Adrenal gland (tissue), 12 donors: ENCODE measurements around the gene PDIK1L. TPM values are rescaled to one million over a fixed set of nuclear protein-coding genes. Genes with fewer than 3 reads are reported as not detected.

Source experiments
- DNase-seq, 7 donors: peaks; one replicate each; pipeline ENCODE4 v3.0.0-alpha.2; 2019 to 2020
- H3K27ac ChIP-seq, 5 donors: fragments of 200-600 bp; sonication (generic) in 4 of 5; 1 replicate in 3 of 5; 2 replicates in 2 of 5; pipeline versions ENCODE4 v1.5.1 to v1.8.0; 2016 to 2020; ENCODE audit warnings: mild to moderate bottlenecking in 1 of 5
- H3K27me3 ChIP-seq: fragments of 200-600 bp; 2 replicates; pipeline ENCODE4 v1.8.0; 2021
- H3K36me3 ChIP-seq, 2 donors: fragments of 200-600 bp; replicated peaks in 1 of 2; 1 replicate in 1 of 2; 2 replicates in 1 of 2; pipeline versions ENCODE4 v1.5.1 to v1.8.0; 2018 to 2022
- H3K4me1 ChIP-seq, 2 donors: fragments of 200-600 bp; replicated peaks in 1 of 2; 1 replicate in 1 of 2; 2 replicates in 1 of 2; pipeline versions ENCODE4 v1.5.1 to v1.8.0; 2018 to 2021
- H3K4me3 ChIP-seq, 4 donors: fragments of 200-600 bp; sonication (generic) in 3 of 4; one replicate each; pipeline ENCODE4 v1.5.1; 2016 to 2018
- H3K9me3 ChIP-seq, 3 donors: fragments of 200-600 bp; sonication (generic) in 1 of 3; replicated peaks in 1 of 3; 1 replicate in 2 of 3; 2 replicates in 1 of 3; pipeline versions ENCODE4 v1.5.1 to v1.8.0; 2016 to 2021
- CTCF ChIP-seq, 6 experiments: fragments of 450-650 bp in 4 of 6; fragments of 200-600 bp in 2 of 6; sonication (generic) in 1 of 6; IDR thresholded peaks; 1 replicate in 5 of 6; 2 replicates in 1 of 6; pipeline versions ENCODE4 v1.5.1 to v1.8.0; 2016 to 2021; ENCODE audit warnings: antibody characterized with exemption in 6 of 6, mild to moderate bottlenecking in 2 of 6, moderate library complexity in 1 of 6
- POLR2A ChIP-seq, 2 donors: fragments of 450-650 bp; IDR thresholded peaks; one replicate each; pipeline ENCODE4 v1.6.1; 2017; ENCODE audit warnings: antibody characterized with exemption in 2 of 2, mild to moderate bottlenecking in 2 of 2, moderate library complexity in 1 of 2
- WGBS, 4 donors: extraction: QIAGEN DNeasy Blood & Tissue Kit in 2 of 4; methylation state at CpG; one replicate each; pipeline versions ENCODE4 v1.1.5 to v1.1.7; 2013 to 2017; 5-methylcytosine and 5-hydroxymethylcytosine counted together
- intact Hi-C, 2 donors: fragments of 100-400 bp; cut with DNase I; formaldehyde crosslinking; loops; one replicate each; pipeline versions ENCODE4 v1.14.1 to v1.15.0; 2022 to 2023
- polyA plus RNA-seq, 3 donors: library from polyadenylated mRNA; stranded (reverse); fragments of 200-250 nt in 2 of 3; fragments of 350-450 nt in 1 of 3; fragmentation: Illumina TruSeq in 1 of 3; extraction: RNeasy Lipid Tissue Mini Kit (QIAGEN cat#74804) in 1 of 3; gene quantifications; one replicate each; pipeline ENCODE4 v1.2.3, GENCODE V29; 2013 to 2014
- total RNA-seq, 9 donors: library from RNA; depleted of rRNA in 4 of 9; stranded (reverse); fragments of >200 nt in 4 of 9; fragments of 120-200 nt in 1 of 9; fragmentation: NEBNext Ultra II Directional in 1 of 9; extraction: Animal tissue kit (Norgen Biotek cat#: 25700) in 1 of 9; gene quantifications; one replicate each; pipeline versions ENCODE4 v1.1.0 to v1.2.4, GENCODE V29; 2013 to 2023
- donor health status: healthy with polysubstance abuse.
- donor health status: Bipolar disorder and iron deficiency.
- donor health status: DM: yes; HTN: yes; CAD: no.
- donor health status: DM: no; HTN: no; CAD: no.
- donor health status: DM: no; HTN: no; CAD: no.
- donor health status: DM: yes; HTN: yes; CAD: no.

PDIK1L gene
- total and polyA plus RNA-seq, 12 donors: 1.6 to 9.8 (median 7.2) TPM

- H3K27me3 ChIP-seq: no peaks in the 10 kb centered on the region
- no peak overlapping the region for H3K27ac ChIP-seq
- H3K4me1 ChIP-seq: peaks cover 11 to 23% of the 10 kb centered on the region in 2 donors
- TF ChIP-seq CTCF (IDR thresholded peaks at IDR 0.05) (no peak), POLR2A (IDR thresholded peaks at IDR 0.05) (no peak)
- no peaks in the 10 kb centered on the region for H3K36me3 ChIP-seq
- intact Hi-C loops: loop anchor here (5.0 to 10.0 kb wide), 3 partner anchors 66 to 156 kb away; partner anchors contain the start of gene CEP85 (in 1 of the 2)
- 85 to 98% (median 92%) methylated on average over 3 to 4 of the region's 4 CpGs for WGBS, 4 donors
- no peak for DNase-seq
- no peaks in the 10 kb centered on the region for H3K9me3 ChIP-seq
- H3K4me3 ChIP-seq: no peak overlapping the region
These were observed 55.2 kb downstream of the PDIK1L start for GRCh38 chr1:26166719-26167281.

- Histone ChIP-seq H3K36me3 (no peaks in the 10 kb centered on the region), H3K9me3 (no peaks in the 10 kb centered on the region), H3K4me1 (peaks cover 7 to 18% of the 10 kb centered on the region in 2 donors), H3K27ac (peak within 1 kb of the TSS in 4 of 5 donors; percentile 33 to 86 (median 68)), H3K27me3 (no peaks in the 10 kb centered on the region), H3K4me3 (peak within 1 kb of the TSS; percentile 10 to 84 (median 54))
- peak in 1 of 7 donors; percentile 62 for DNase-seq
- WGBS, 4 donors: 57 to 71% (median 62%) methylated on average over 4 to 5 of the region's 5 CpGs
- intact Hi-C loops: loop anchor here (5.0 to 10.0 kb wide), 3 partner anchors 64 to 154 kb away; partner anchors contain the start of gene CEP85 (in 1 of the 2)
- TF ChIP-seq CTCF (IDR thresholded peaks at IDR 0.05): no peak
- TF ChIP-seq POLR2A (IDR thresholded peaks at IDR 0.05): no peak
These were observed 57.0 kb downstream of the PDIK1L start, which contains the start of gene C1orf232 for GRCh38 chr1:26168410-26169197. TSS of gene C1orf232 (minus strand) at chr1:26168963. CDS start at chr1:26168499, 464 bp downstream.

GRCh38 chr1:26169198-26169554 lies 57.6 kb downstream of the PDIK1L start:
- Histone ChIP-seq H3K9me3 (no peaks in the 10 kb centered on the region), H3K27ac (peak overlapping the region in 2 of 5 donors; percentile 78 to 86), H3K27me3 (no peaks in the 10 kb centered on the region), H3K4me1 (peaks cover 7 to 15% of the 10 kb centered on the region in 2 donors), H3K36me3 (no peaks in the 10 kb centered on the region), H3K4me3 (no peak overlapping the region)
- no peak for DNase-seq
- 29 to 53% (median 39%) methylated on average over 4 of the region's 4 CpGs for WGBS, 4 donors
- intact Hi-C loops: loop anchor here (5.0 to 10.0 kb wide), 3 partner anchors 63 to 153 kb away; partner anchors contain the start of gene CEP85 (in 1 of the 2)
- TF ChIP-seq CTCF (IDR thresholded peaks at IDR 0.05) (no peak), POLR2A (IDR thresholded peaks at IDR 0.05) (no peak)
